Measurements from ENCODE around the gene ODAD3.

DNA sequence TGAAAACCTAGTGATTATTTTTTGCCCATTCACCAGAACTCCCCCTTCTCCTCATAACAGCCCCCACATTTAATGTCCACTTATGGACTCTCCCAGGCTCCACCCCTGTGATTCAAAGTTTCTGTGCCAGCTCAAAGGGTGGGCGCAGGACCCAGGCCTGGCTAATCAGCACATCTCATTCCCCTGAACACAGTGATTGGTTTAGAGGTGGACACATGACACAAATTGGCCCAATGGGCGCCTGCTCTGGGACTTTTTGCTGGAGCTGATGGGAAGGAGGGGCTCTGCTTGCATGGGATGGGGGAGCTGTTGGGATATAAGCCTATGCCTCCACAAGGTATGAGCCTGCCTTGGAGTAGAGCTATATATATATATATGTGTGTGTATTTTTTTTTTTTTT, 44.6 kb downstream of the ODAD3 start:
- TF ChIP-seq EZH2 (IDR thresholded peaks at IDR 0.05; ENCODE audit: borderline replicate concordance, low read depth, low read length, severe bottlenecking) (no peak), CTCF (IDR thresholded peaks at IDR 0.05; ENCODE audit: borderline replicate concordance, extremely low read depth, low read length, poor library complexity, severe bottlenecking) (no peak)

All from DND-41 (cell line).